Stomach (tissue), 9 donors: ENCODE data around the gene ITCH. TPM values are rescaled to one million over a fixed set of nuclear protein-coding genes. Genes with fewer than 3 reads are reported as not detected.
"Not testable (repeated sequence)": the region's sequence is repeated elsewhere in the genome, so short reads cannot be mapped to it uniquely, and the experiment has no call there.

Source experiments
- DNase-seq, 2 donors: peaks; one replicate each; pipeline versions ENCODE4 v3.0.0 to v3.0.0-alpha.2; 2013 to 2019
- H3K27ac ChIP-seq, 5 donors: fragments of 200-600 bp in 4 of 5; sonication (generic) in 4 of 5; one replicate each; pipeline ENCODE4 v1.5.1; 2013 to 2019; ENCODE audit warnings: mild to moderate bottlenecking in 1 of 5, moderate library complexity in 1 of 5
- H3K27me3 ChIP-seq, 3 donors: fragments of 200-600 bp; sonication (generic); one replicate each; pipeline ENCODE4 v1.5.1; 2017 to 2019; ENCODE audit warnings: mixed run types in 1 of 3
- H3K36me3 ChIP-seq, 4 donors: fragments of 200-600 bp; sonication (generic); 1 replicate in 3 of 4; 2 replicates in 1 of 4; pipeline ENCODE4 v1.5.1; 2016 to 2019
- H3K4me1 ChIP-seq, 4 donors: fragments of 200-600 bp; sonication (generic); one replicate each; pipeline ENCODE4 v1.5.1; 2016 to 2019
- H3K4me3 ChIP-seq, 4 donors: fragments of 200-600 bp; sonication (generic) in 3 of 4; one replicate each; pipeline ENCODE4 v1.5.1; 2016 to 2019; ENCODE audit warnings: mild to moderate bottlenecking in 1 of 4
- H3K9me3 ChIP-seq, 4 donors: fragments of 200-600 bp; sonication (generic); one replicate each; pipeline ENCODE4 v1.5.1; 2016 to 2019
- CTCF ChIP-seq, 7 experiments: fragments of 450-650 bp in 4 of 7; fragments of 200-600 bp in 3 of 7; sonication (generic) in 3 of 7; IDR thresholded peaks; one replicate each; pipeline ENCODE4 v1.5.1; 2016 to 2019; ENCODE audit warnings: antibody characterized with exemption in 7 of 7, control low read depth in 2 of 7, mild to moderate bottlenecking in 1 of 7
- EP300 ChIP-seq: sonication (generic); formaldehyde crosslinking; IDR thresholded peaks from one replicate; pipeline ENCODE4 v1.6.1; 2017; ENCODE audit warnings: antibody characterized with exemption
- POLR2A ChIP-seq, 4 donors: fragments of 450-650 bp; IDR thresholded peaks; one replicate each; pipeline ENCODE4 v1.6.1; 2016; ENCODE audit warnings: antibody characterized with exemption in 4 of 4, control low read depth in 2 of 4, mild to moderate bottlenecking in 1 of 4, moderate library complexity in 1 of 4
- POLR2AphosphoS5 ChIP-seq, 3 donors: sonication (generic); formaldehyde crosslinking; IDR thresholded peaks; one replicate each; pipeline ENCODE4 v1.6.1; 2016; ENCODE audit warnings: antibody characterized with exemption in 3 of 3
- WGBS, 5 donors: extraction: QIAGEN DNeasy Blood & Tissue Kit in 3 of 5; methylation state at CpG; one replicate each; pipeline versions ENCODE4 v1.1.5 to v1.1.7; 2013 to 2018; 5-methylcytosine and 5-hydroxymethylcytosine counted together
- intact Hi-C: fragments of 100-400 bp; cut with DNase I; formaldehyde crosslinking; loops from one replicate; pipeline ENCODE4 v1.15.1; 2023; ENCODE audit warnings: low total_unique reads
- polyA plus RNA-seq, 3 donors: library from polyadenylated mRNA; stranded (reverse); fragments of 200-250 nt; gene quantifications; one replicate each; pipeline ENCODE4 v1.2.3, GENCODE V29; 2013
- total RNA-seq, 5 donors: library from RNA; depleted of rRNA; stranded (reverse); fragments of >200 nt; gene quantifications; one replicate each; pipeline versions ENCODE4 v1.1.0 to v1.2.3, GENCODE V29; 2014 to 2016
- donor health status: healthy with polysubstance abuse.
- donor health status: Bipolar disorder and iron deficiency.
- donor health status: healthy.

The ITCH gene
- total and polyA plus RNA-seq, 8 donors: 7.2 to 138 (median 35.6) TPM

GRCh38 chr20:34472246-34472925, 109.3 kb downstream of the ITCH start:
- 68 to 81% (median 78%) methylated on average over 6 of the region's 6 CpGs for WGBS, 5 donors
- TF ChIP-seq EP300 (no peak), CTCF (IDR thresholded peaks at IDR 0.05) (no peak), POLR2A (IDR thresholded peaks at IDR 0.05) (no peak), POLR2AphosphoS5 (IDR thresholded peaks at IDR 0.05) (no peak)
- Histone ChIP-seq H3K9me3 (no peaks in the 10 kb centered on the region), H3K36me3 (peaks cover 11 to 77% (median 61%) of the 10 kb centered on the region in 4 donors), H3K27me3 (no peaks in the 10 kb centered on the region), H3K4me3 (no peak overlapping the region), H3K4me1 (peaks cover 4 to 20% (median 10%) of the 10 kb centered on the region in 4 donors), H3K27ac (no peak overlapping the region)
- intact Hi-C loops: no loop called here
- DNase-seq: no peak

DNA sequence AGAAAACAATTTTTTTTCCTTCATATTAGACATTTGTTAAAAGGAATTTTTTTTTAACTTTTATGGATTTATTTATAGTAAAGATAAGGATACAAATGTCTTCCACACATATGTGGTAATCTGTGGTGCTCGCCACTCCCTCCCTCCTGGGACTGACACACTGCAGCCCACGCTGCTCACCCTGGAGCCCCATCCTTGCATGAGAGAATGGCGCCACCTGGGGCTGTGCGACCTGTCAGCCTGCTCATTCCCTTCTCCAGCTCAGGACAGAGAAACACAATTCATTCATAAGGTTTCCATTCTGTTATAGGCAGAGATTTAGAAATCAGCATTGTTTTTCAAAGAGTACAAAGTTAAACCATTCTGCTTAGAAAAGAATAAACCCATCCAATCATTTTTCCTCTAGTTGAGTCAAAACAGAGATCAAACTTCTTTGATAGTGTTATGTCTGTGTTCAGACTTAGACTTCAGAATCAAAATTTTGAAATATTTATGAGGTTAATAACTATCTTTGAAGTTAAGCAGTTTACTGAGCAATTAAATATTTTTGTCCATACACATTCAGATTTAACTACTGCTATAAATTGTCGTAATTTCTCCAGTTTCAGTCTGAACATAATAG, 110.3 kb downstream of the ITCH start:
- Histone ChIP-seq H3K27ac (no peak overlapping the region), H3K27me3 (no peaks in the 10 kb centered on the region), H3K4me1 (peaks cover 4 to 20% (median 10%) of the 10 kb centered on the region in 4 donors), H3K36me3 (peaks cover 9 to 78% (median 63%) of the 10 kb centered on the region in 4 donors), H3K4me3 (no peak overlapping the region), H3K9me3 (no peaks in the 10 kb centered on the region)
- intact Hi-C loops: no loop called here
- peak in 1 of 2 donors; percentile 67 for DNase-seq
- no peak for TF ChIP-seq EP300
- no peak for TF ChIP-seq POLR2A (IDR thresholded peaks at IDR 0.05)
- no peak for TF ChIP-seq POLR2AphosphoS5 (IDR thresholded peaks at IDR 0.05)
- TF ChIP-seq CTCF (IDR thresholded peaks at IDR 0.05): no peak
- WGBS, 5 donors: 72 to 87% (median 83%) methylated on average over 5 of the region's 5 CpGs

- intact Hi-C loops: no loop called here
- peaks cover 11 to 74% (median 65%) of the 10 kb centered on the region in 4 donors for H3K36me3 ChIP-seq
- H3K27ac ChIP-seq: peak overlapping the region in 3 of 5 donors; percentile 8 to 41 (median 35)
- WGBS, 5 donors: 15 to 32% (median 23%) methylated on average over 31 to 38 of the region's 38 CpGs
- peak; percentile 65 to 76 for DNase-seq
- no peak for TF ChIP-seq POLR2A (IDR thresholded peaks at IDR 0.05)
- TF ChIP-seq CTCF (IDR thresholded peaks at IDR 0.05): peak in 3 of 7 experiments; percentile 54 to 74 (median 65)
- H3K9me3 ChIP-seq: no peaks in the 10 kb centered on the region
- no peak overlapping the region for H3K4me3 ChIP-seq
- H3K4me1 ChIP-seq: peaks cover 4 to 20% (median 12%) of the 10 kb centered on the region in 4 donors
- H3K27me3 ChIP-seq: no peaks in the 10 kb centered on the region
Measured at GRCh38 chr20:34475979-34476736, 113.1 kb downstream of the ITCH start.

DNA sequence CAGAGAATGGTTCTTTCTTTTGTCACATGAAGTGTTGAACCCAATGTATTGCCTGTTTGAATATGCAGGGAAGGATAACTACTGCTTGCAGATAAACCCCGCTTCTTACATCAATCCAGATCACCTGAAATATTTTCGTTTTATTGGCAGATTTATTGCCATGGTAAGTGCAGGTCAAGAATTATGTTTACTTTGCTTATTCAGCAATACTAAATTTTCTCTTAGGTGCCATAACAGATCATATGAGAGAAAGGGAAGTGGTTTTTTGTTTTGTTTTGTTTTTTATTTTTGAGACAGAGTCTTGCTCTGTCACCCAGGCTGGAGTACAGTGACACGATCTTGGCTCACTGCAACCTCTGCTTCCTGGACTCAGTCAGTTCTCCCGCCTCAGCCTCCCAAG, 116.6 kb downstream of the ITCH start:
- H3K27me3 ChIP-seq: no peaks in the 10 kb centered on the region
- H3K4me1 ChIP-seq: peaks cover 0 to 10% (median 6%) of the 10 kb centered on the region in 4 donors
- intact Hi-C loops: no loop called here
- TF ChIP-seq POLR2A (IDR thresholded peaks at IDR 0.05) (no peak), POLR2AphosphoS5 (IDR thresholded peaks at IDR 0.05) (no peak), EP300 (no peak), CTCF (IDR thresholded peaks at IDR 0.05) (no peak)
- H3K36me3 ChIP-seq: peaks cover 30 to 74% (median 73%) of the 10 kb centered on the region in 4 donors
- H3K9me3 ChIP-seq: no peaks in the 10 kb centered on the region
- no peak overlapping the region for H3K4me3 ChIP-seq
- WGBS, 5 donors: 91 to 95% (median 94%) methylated on average over 4 of the region's 4 CpGs
- H3K27ac ChIP-seq: no peak overlapping the region
- DNase-seq: no peak

GRCh38 chr20:34482154-34482553, 119.1 kb downstream of the ITCH start:
- H3K27ac ChIP-seq, H3K9me3 ChIP-seq, H3K4me1 ChIP-seq, H3K4me3 ChIP-seq, DNase-seq, H3K27me3 ChIP-seq, intact Hi-C loops: not testable (repeated sequence)
- peaks cover 36 to 94% (median 85%) of the 10 kb centered on the region in 4 donors for H3K36me3 ChIP-seq
- 35 to 100% (median 50%) methylated on average over 1 of the region's 1 CpG for WGBS, 5 donors

GRCh38 chr20:34483585-34484220, 120.6 kb downstream of the ITCH start:
- H3K27me3 ChIP-seq, H3K27ac ChIP-seq, intact Hi-C loops, H3K9me3 ChIP-seq, H3K4me1 ChIP-seq, DNase-seq, H3K4me3 ChIP-seq: not testable (repeated sequence)
- WGBS, 5 donors: 92 to 100% (median 99%) methylated on average over 3 of the region's 3 CpGs
- peaks cover 38 to 92% (median 84%) of the 10 kb centered on the region in 4 donors for H3K36me3 ChIP-seq
